ENCODE data around the gene G6PC1.
"Not testable (repeated sequence)": the region's sequence is repeated elsewhere in the genome, so short reads cannot be mapped to it uniquely, and the experiment has no call there.

G6PC1 gene

GRCh38 chr17:42901535-42902229 lies 1.1 kb downstream of the G6PC1 start:
- DNase-seq (ENCODE audit: low read depth in 2 of 2) = no peak

DNA sequence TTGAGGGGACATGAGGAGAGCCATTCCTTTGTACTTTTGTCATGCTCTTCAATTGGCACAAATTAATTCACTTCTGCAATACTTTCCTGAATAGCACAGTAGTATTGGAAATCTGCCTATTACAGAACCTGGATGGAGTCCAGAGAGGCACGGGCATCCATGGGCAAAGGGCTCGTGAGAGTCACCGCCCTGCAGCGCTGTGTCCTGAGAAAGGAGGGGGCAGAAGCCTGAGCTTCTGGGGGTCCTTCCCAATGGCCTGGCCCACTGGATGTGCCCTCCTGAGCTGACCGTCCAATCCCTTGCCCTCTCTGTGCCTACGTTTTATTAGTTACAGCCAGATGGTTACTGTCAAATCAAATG lies 3.5 kb downstream of the G6PC1 start:
- no peak for DNase-seq (ENCODE audit: low read depth in 2 of 2)

GRCh38 chr17:42906772-42907446 lies 6.3 kb downstream of the G6PC1 start:
- DNase-seq (ENCODE audit: low read depth in 2 of 2) = no peak

- no peak for DNase-seq (ENCODE audit: low read depth in 2 of 2)
Measured at GRCh38 chr17:42908872-42909700, 8.5 kb downstream of the G6PC1 start.

GRCh38 chr17:42913522-42913921 lies 12.9 kb downstream of the G6PC1 start:
- DNase-seq (ENCODE audit: low read depth in 2 of 2) = no peak

DNA sequence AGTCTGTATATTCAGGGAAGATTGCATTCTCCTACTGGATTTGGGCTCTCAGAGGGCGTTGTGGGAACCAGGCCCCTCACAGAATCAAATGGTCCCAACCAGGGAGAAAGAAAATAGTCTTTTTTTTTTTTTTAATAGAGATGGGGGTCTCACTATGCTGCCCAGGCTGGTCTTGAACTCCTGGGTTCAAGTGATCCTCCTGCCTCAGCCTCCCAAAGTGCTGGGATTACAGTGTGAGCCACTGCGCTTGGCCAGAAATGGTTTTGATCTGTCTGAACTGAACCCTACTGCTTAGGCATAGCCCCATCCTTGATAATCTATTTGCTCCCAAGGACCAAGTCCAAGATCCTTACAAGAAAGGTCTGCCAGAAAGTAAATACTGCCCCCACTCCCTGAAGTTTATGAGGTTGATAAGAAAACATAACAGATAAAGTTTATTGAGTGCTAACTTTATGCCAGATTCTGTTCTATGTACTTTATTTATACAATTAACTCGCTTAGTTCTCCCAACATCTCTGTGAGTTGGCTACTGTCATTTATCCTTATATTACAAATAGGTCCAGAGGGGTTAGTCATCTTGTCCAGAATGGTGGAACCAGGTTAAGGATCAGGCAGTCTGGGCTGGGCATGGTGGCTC lies 13.5 kb downstream of the G6PC1 start:
- no peak for DNase-seq (ENCODE audit: low read depth in 2 of 2)

- not testable (repeated sequence) for DNase-seq (ENCODE audit: low read depth in 2 of 2)
Measured at GRCh38 chr17:42915288-42915687, 14.7 kb downstream of the G6PC1 start.

- not testable (repeated sequence) for DNase-seq (ENCODE audit: low read depth in 2 of 2)
Measured at GRCh38 chr17:42916388-42917235, 16.0 kb downstream of the G6PC1 start.

- DNase-seq (ENCODE audit: low read depth in 2 of 2) = no peak
Measured at GRCh38 chr17:42917236-42917603, 16.6 kb downstream of the G6PC1 start.

GRCh38 chr17:42918902-42919521 lies 18.4 kb downstream of the G6PC1 start:
- no peak for DNase-seq (ENCODE audit: low read depth in 2 of 2)

- DNase-seq (ENCODE audit: low read depth in 2 of 2) = not testable (repeated sequence)
Measured at GRCh38 chr17:42919522-42920077, 19.0 kb downstream of the G6PC1 start.

GRCh38 chr17:42920106-42920900 lies 19.7 kb downstream of the G6PC1 start:
- DNase-seq (ENCODE audit: low read depth in 2 of 2) = no peak

DNA sequence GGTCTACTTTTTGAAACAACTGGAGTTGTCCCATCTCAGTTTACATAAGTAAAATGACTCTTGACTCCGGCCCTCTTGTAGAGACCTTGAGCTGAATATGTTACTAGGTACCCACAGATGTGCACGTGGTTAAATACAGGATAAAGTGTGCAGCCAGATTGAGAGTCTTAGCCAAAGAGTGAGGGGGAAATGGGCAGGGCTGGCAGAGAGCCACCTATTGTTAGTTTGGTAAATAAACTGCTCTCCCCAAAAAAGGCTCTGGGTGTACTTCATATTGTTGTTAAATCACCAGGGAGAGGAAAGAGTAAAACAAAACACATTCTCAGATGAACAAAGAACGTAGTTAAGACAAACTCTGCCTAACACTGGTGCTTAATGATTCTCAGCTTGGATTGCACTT lies 20.3 kb downstream of the G6PC1 start:
- no peak for DNase-seq (ENCODE audit: low read depth in 2 of 2)

- no peak for DNase-seq (ENCODE audit: low read depth in 2 of 2)
Measured at GRCh38 chr17:42922294-42922693, 21.7 kb downstream of the G6PC1 start.

GRCh38 chr17:42923472-42923871 lies 22.9 kb downstream of the G6PC1 start:
- DNase-seq (ENCODE audit: low read depth in 2 of 2) = not testable (repeated sequence)

- DNase-seq (ENCODE audit: low read depth in 2 of 2) = no peak
Measured at GRCh38 chr17:42924891-42925290, 24.3 kb downstream of the G6PC1 start.

- peak; percentile 11 to 19 for DNase-seq (ENCODE audit: low read depth in 2 of 2)
Measured at GRCh38 chr17:42928714-42929496, 28.3 kb downstream of the G6PC1 start.

- no peak for DNase-seq (ENCODE audit: low read depth in 2 of 2)
Measured at GRCh38 chr17:42929497-42929844, 28.9 kb downstream of the G6PC1 start.
